WTC11 (cell line): Measurements from ENCODE around the gene LRRC49. TPM values are rescaled to one million over a fixed set of nuclear protein-coding genes. Genes with fewer than 3 reads are reported as not detected.

Experiments used
- ATAC-seq: fragments of 200-7000 bp; cut with Tn5 transposase; 2 replicates; pipeline ENCODE4 v1.10.0; 2021; ENCODE audit warnings: mild to moderate bottlenecking, moderate library complexity
- CTCF ChIA-PET: fragments of 300-600 bp; sonication (Branson Sonifier 250); formaldehyde crosslinking; loops from one replicate; lab custom pipeline; 2021; ENCODE audit warnings: antibody characterized with exemption; lab: Charles Lee
- POLR2A ChIA-PET: fragments of 350-600 bp; sonication (Branson Sonifier 250); formaldehyde crosslinking; loops from one replicate; lab custom pipeline; 2021; ENCODE audit warnings: antibody characterized with exemption; lab: Charles Lee
- DNase-seq: peaks from one replicate; pipeline ENCODE4 v3.0.0; 2021; ENCODE audit warnings: low spot score
- H3K27ac Mint-ChIP-seq: 2 replicates; pipeline ENCODE4 v1.8.0; 2021; ENCODE audit warnings: mixed read lengths
- H3K27me3 Mint-ChIP-seq: 2 replicates; pipeline ENCODE4 v1.8.0; 2021; ENCODE audit warnings: low read depth, mild to moderate bottlenecking, moderate library complexity, mixed read lengths
- H3K36me3 Mint-ChIP-seq: 2 replicates; pipeline ENCODE4 v1.8.0; 2021; ENCODE audit warnings: mixed read lengths
- H3K4me1 Mint-ChIP-seq: 2 replicates; pipeline ENCODE4 v1.8.0; 2022; ENCODE audit warnings: mixed read lengths
- H3K4me3 Mint-ChIP-seq: 2 replicates; pipeline ENCODE4 v1.8.0; 2021; ENCODE audit warnings: mild to moderate bottlenecking, moderate library complexity, mixed read lengths
- H3K9me3 Mint-ChIP-seq: 2 replicates; pipeline ENCODE4 v1.8.0; 2021; ENCODE audit warnings: mixed read lengths
- AFF4 ChIP-seq: sonication (generic); formaldehyde crosslinking; IDR thresholded peaks from 2 replicates; pipeline ENCODE4 v1.8.1; 2023; ENCODE audit warnings: mild to moderate bottlenecking, missing genetic modification reagents, borderline replicate concordance
- ATF1 ChIP-seq: sonication (generic); formaldehyde crosslinking; IDR thresholded peaks from 2 replicates; pipeline ENCODE4 v1.8.1; 2023; ENCODE audit warnings: mild to moderate bottlenecking, moderate library complexity, missing genetic modification reagents
- CTCF ChIP-seq: fragments of 200-600 bp; IDR thresholded peaks from 2 replicates; pipeline ENCODE4 v1.8.0; 2022; ENCODE audit warnings: antibody characterized with exemption
- GABPB1 ChIP-seq: sonication (generic); formaldehyde crosslinking; IDR thresholded peaks from 2 replicates; pipeline ENCODE4 v1.8.1; 2023; ENCODE audit warnings: mild to moderate bottlenecking, missing genetic modification reagents
- HMGXB4 ChIP-seq: sonication (generic); formaldehyde crosslinking; IDR thresholded peaks from 2 replicates; pipeline ENCODE4 v1.8.1; 2023; ENCODE audit warnings: mild to moderate bottlenecking, moderate library complexity, missing genetic modification reagents
- JUN ChIP-seq: sonication (generic); formaldehyde crosslinking; IDR thresholded peaks from 2 replicates; pipeline ENCODE4 v1.8.0; 2023; ENCODE audit warnings: mild to moderate bottlenecking, missing genetic modification reagents
- RORB ChIP-seq: fragments of 250-450 bp; sonication (Bioruptor Pico); IDR thresholded peaks from 2 replicates; pipeline ENCODE4 v1.9.0; 2021; ENCODE audit warnings: mild to moderate bottlenecking
- STAT6 ChIP-seq: sonication (generic); formaldehyde crosslinking; conservative IDR thresholded peaks from 2 replicates; pipeline ENCODE4 v1.8.1; 2023; ENCODE audit warnings: mild to moderate bottlenecking, low read depth, missing genetic modification reagents, moderate library complexity
- ZNF425 ChIP-seq: fragments of 250-450 bp; sonication (Bioruptor Pico); conservative IDR thresholded peaks from 2 replicates; pipeline ENCODE4 v1.9.0; 2021; ENCODE audit warnings: mild to moderate bottlenecking
- ZNF512 ChIP-seq: sonication (generic); formaldehyde crosslinking; IDR thresholded peaks from 2 replicates; pipeline ENCODE4 v1.8.1; 2022; ENCODE audit warnings: missing genetic modification reagents, borderline replicate concordance
- total RNA-seq: library from RNA; stranded (reverse); gene quantifications from 3 replicates; pipeline ENCODE4 v1.2.3, GENCODE V29; 2021
- TF ChIP-seq, protein P1 (sequence below): sonication (generic); formaldehyde crosslinking; IDR thresholded peaks from 2 replicates; pipeline ENCODE4 v1.8.0; 2023; ENCODE audit warnings: mild to moderate bottlenecking, missing genetic modification reagents

Gene LRRC49
- total RNA-seq, 1 experiment from 2014 or later, result 6.9 TPM

DNA sequence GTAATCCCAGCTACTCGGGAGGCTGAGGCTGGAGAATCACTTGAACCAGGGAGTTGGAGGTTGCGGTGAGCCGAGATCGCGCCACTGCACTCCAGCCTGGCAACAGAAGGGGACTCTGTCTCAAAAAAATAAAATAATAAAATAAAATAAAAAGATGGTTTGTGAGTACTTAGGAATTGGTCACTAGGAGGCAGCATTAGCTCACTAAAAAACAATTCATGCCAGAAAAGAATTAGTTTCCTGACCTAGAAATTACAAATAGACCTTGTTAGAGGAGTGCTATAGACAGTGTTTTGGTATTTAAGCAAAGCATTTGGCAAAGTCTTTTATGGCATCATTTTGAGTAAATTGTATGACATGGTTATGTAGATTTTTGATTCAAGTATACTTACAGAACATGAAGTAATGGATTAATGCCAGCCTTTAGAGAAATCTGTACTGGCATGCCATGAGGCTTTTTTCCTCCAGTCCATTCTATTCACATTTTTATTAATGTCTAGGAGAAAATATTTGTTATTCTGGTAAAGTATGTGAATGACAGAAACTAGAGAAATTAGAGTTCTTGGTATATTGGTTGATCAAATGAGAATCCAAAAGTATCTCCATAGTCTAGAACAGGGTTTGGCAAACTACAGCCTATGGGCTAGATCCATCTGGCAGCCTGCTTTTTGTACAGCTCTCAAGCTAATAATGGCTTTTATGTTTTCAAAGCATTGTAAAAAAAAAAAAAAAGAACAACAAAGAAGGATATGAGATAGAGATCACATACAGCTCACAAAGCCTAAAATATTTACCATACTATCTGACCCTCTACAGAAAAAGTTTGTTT is 81.6 kb downstream of the LRRC49 start:
- DNase-seq, result no peak
- Mint-ChIP-seq H3K4me3 (no peak overlapping the region), H3K36me3 (no peaks in the 10 kb centered on the region), H3K27me3 (no peaks in the 10 kb centered on the region), H3K9me3 (peaks cover 4% of the 10 kb centered on the region), H3K27ac (no peak overlapping the region), H3K4me1 (no peaks in the 10 kb centered on the region)
- ChIA-PET POLR2A (no interaction called here), CTCF (interaction anchor here (1.0 to 2.3 kb wide), 3 partner anchors 9 to 466 kb away, joined by 3 to 6 read pairs (median 3); no protein-coding TSS in a partner anchor)
- no peak for ATAC-seq
- TF ChIP-seq JUN (CRISPR knock-in tag), result no peak
- peak; percentile 34; the same call in 1 of the 2 replicates for TF ChIP-seq CTCF

DNA sequence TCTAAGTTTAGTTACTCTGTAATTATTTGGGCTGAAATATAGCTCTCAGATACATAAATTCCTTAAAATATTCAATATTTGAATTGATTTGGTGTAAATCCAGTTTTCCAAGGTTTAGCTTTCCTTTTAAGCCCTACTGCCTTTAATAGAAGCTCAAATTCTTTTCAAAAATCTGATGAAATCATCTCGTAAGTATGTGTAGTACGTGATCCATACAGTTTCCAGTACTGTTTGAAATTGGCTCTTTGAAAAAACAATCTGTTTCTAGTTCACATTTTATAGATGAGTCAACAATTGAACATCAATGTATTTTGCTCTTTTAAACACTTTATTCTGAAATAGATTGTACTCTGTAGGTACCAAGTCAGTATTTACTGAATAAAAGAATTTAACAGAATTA is 84.2 kb downstream of the LRRC49 start:
- Mint-ChIP-seq H3K4me3 (no peak overlapping the region), H3K36me3 (no peaks in the 10 kb centered on the region), H3K9me3 (peaks cover 4% of the 10 kb centered on the region), H3K4me1 (no peaks in the 10 kb centered on the region), H3K27ac (no peak overlapping the region), H3K27me3 (no peaks in the 10 kb centered on the region)
- ATAC-seq, result no peak
- TF ChIP-seq RORB (CRISPR knock-in tag) (no peak), ZNF512 (CRISPR knock-in tag) (no peak), AFF4 (no peak), GABPB1 (CRISPR knock-in tag) (no peak), STAT6 (CRISPR knock-in tag) (no peak), ZNF425 (CRISPR knock-in tag) (no peak), HMGXB4 (CRISPR knock-in tag) (no peak), ATF1 (no peak)
- TF ChIP-seq, protein P1, sequence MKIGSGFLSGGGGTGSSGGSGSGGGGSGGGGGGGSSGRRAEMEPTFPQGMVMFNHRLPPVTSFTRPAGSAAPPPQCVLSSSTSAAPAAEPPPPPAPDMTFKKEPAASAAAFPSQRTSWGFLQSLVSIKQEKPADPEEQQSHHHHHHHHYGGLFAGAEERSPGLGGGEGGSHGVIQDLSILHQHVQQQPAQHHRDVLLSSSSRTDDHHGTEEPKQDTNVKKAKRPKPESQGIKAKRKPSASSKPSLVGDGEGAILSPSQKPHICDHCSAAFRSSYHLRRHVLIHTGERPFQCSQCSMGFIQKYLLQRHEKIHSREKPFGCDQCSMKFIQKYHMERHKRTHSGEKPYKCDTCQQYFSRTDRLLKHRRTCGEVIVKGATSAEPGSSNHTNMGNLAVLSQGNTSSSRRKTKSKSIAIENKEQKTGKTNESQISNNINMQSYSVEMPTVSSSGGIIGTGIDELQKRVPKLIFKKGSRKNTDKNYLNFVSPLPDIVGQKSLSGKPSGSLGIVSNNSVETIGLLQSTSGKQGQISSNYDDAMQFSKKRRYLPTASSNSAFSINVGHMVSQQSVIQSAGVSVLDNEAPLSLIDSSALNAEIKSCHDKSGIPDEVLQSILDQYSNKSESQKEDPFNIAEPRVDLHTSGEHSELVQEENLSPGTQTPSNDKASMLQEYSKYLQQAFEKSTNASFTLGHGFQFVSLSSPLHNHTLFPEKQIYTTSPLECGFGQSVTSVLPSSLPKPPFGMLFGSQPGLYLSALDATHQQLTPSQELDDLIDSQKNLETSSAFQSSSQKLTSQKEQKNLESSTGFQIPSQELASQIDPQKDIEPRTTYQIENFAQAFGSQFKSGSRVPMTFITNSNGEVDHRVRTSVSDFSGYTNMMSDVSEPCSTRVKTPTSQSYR (CRISPR knock-in tag), result no peak
- DNase-seq, result no peak
- CTCF ChIA-PET, result no interaction called here
- POLR2A ChIA-PET, result no interaction called here
